GM21360 (cell line): ENCODE results near the gene FGG.
"Not testable (repeated sequence)": the region's sequence is repeated elsewhere in the genome, so short reads cannot be mapped to it uniquely, and the experiment has no call there.

ENCODE experiments used
- ATAC-seq: cut with Tn5 transposase; IDR thresholded peaks from one replicate; pipeline ENCODE4 v1.9.1; 2021; ENCODE audit warnings: mild to moderate bottlenecking, moderate library complexity; ENCODE audit not compliant: unreplicated experiment

The FGG gene

DNA sequence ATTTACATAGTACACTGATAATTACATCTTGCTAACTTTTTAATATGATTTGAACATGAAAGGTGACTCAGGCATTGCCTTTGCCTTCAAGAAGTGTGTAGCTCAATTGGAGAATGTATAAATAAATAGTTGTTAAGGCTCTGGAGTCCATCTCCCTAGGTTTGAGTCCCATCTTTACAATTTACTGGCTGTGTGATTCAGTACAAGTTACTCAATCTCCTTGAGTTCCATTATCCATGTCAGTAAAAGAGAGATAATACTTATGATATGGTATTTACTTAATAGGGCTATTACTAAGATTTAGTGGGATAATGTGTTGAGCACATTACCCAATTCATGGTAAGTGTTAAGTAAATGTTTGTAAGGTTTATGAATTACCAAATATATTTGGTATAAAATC, 1.9 kb upstream of the FGG start:
- ATAC-seq, result no peak

GRCh38 chr4:154611833-154612232, 623 bp downstream of the FGG start:
- ATAC-seq, result no peak

GRCh38 chr4:154610582-154610981, 1.9 kb downstream of the FGG start:
- ATAC-seq, result no peak

- ATAC-seq, result no peak
These were observed 2.9 kb downstream of the FGG start for GRCh38 chr4:154609532-154609931.

DNA sequence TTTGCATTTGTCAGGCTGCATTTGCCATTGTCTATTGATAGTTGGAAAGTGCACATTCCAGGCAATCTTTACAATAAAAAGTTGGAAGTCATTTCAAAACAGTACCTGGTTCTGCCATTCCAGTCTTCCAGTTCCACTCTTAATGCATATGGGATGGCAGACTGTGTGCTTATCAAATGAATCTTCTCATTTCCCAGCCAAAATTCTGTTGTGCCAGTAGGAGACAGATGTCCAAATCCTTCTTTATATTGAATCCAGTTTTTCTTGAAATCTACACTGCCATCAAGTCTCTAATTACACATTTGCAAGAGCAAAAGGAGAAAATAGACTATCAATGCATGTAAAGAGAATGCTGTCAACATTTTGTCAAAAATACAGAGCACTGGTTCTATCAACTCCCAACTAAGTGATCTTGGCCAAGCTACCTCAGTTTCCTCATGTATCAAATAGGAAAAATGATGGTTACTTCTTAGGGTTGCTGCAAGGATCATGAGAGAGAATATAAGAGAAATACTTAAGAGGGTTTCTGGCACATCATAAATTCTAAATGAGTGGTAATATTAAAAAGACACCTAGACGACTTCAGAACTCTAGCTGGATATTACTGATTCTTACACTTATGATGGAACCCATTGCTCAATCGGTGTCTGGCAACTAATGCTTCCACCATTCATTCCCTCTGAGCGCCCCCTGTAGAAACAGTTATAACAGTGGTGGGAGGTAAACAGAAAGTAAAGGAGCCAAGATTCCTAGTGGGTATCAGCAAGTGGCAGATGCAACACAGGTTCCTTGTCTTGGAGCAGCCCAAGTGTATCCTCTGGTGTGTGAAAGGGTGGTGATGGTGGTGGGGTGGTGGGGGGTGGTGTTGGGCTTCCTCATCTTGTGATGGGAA, 3.8 kb downstream of the FGG start:
- ATAC-seq, result no peak

DNA sequence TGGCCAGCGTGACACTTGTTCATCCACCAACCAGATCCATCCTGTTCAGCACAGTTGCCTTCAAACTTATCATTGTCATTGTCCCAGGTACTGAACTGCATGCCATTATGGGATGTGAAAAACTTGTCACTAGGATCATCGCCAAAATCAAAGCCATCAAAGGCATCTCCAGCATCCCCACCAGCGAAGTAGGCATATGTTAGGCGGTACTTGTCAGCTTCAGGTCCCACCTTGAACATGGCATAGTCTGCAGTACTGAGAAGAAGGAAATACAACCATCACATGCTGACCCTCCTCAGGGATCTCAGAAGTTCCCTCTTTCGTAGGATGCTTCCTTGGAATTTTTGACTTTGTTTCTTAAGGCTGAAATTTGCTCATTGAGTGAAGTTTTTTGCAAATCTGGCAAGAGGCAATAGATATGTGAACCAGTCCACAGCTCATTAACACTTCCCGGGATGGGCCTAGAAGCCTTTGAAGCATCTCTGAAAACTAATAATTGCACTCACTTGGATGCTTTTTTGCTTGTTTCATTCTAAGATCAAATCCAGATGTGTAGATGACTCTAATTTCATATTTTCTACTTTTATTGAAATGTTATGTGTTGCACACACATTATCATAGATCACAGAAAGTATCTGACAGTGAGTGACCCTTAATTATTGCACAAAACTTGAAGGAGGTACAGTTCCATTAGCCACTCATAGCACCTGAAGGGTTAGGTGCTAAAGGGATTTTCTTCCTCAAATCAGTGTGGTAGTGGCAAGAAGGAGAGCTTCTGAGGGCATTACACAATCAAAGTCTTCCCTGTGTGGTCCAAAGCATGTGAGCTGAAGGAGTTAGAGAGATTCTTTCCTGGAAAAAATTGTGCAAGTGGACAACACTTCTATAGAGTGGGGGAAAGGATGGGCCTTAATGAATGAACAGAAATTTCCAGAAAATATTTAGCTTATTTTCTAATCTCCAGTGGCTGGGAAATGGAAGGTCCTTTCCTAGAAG, 5.4 kb downstream of the FGG start:
- ATAC-seq, result no peak

DNA sequence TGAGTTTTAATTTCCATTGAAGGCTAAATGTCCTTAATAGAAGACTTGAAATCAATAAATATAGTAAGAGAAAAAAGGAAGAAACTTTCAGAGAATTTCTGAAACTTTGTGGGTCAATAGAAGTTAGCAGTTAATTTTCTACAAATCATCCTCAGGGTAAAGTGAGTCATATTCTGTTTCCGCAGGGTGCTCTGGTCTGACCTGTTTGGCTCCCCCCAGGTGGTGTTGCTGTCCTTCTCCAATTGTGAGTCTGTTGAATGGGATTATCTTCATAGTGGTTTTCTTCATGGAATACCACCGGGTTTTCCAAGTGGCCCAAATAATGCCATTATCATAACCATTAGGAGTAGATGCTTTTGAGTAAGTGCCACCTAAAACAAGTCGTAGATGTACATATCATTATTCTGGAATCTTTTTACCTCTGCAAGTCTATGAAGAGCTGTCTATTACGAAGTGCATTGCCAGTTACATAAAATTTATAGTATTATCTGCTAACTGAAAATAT, 7.7 kb downstream of the FGG start:
- ATAC-seq, result no peak

DNA sequence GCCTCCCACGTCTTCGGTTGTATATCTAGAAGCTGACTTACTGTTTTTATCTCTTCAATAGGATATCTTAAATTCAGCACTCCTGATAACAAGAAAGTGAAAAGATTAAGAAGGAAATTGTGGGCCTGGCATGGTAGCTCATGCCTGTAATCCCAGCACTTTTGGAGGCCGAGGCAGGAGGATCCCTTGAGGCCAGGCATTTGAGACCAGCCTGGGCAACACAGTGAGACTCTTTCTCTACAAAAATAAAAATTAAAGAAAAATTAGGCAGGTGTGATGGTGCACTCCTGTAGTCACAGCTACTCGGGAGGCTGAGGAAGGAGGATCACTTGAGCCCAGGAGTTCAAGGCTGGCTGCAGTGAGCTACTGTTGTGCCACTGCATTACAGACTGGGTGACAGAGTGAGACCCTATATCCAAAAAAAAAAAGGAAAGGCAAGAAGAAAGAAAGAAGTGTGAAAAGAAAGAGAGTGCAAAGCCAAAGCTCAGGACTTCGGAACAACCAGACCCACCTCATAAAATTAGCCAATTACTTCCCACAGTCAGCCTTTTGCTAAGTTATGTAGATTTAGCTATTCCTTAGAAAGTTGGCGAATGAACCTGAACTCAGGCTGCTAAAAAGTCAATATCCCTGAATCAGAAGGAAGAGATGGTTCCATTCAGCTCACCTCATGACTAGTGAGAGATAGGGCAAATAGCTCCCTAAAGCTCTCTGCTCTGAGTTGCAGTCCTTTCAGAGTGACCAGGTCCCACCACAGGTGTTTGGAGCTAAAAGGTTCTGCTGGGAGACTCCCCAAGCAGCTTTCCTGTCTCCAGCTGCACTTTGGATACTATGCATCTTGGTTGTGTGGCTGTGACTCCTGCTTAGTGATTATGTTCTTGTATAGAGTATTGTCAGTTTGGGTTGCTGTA, 9.2 kb downstream of the FGG start:
- no peak for ATAC-seq

GRCh38 chr4:154602404-154603020, 9.9 kb downstream of the FGG start:
- ATAC-seq, result no peak

DNA sequence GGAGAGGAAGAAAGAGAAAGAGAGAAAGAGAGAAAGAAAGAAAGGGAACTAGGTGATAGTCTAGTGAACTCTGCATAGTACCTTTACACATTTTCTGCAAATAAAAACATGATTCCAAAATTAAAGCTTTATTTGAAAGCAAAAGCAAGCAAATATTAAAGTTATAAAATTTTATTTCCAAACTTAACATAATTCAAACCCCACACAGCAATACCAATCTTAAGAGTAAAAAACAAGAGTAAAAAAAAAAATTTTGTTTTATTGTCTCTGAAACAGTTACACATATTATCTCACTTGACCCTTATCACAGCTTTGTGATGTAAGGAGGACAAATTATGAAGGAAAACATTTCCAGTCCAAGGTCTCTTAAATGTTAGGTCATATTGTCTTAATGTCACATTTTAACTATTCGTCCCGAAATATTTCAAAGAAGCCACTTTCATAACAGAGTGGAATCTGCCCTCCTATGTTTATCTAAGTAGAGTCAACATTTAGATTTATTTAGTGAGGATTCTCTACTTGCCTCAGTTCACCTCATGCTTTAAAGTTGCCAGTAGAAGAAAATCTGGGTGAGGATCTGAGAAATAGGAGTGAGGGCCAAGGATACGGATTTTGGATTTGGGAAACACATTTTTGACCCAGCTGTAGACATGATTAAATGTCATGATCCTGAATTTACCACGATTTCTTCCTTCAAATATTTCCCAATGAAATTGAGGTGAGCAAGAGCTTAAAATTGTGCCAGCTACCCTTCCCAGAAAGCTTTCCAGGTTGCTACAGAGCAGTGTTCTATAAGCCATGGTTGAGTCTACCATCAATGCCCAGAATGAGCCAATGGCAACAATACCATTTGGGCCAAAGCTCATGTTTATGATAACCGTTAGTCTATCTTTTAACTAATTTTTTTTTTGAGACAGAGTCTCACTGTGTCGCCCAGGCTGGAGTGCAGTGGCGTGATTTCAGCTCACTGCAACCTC, 14.4 kb downstream of the FGG start:
- no peak for ATAC-seq

- not testable (repeated sequence) for ATAC-seq
These were observed 15.2 kb downstream of the FGG start for GRCh38 chr4:154597281-154597680.

- ATAC-seq, result no peak
These were observed 16.6 kb downstream of the FGG start for GRCh38 chr4:154595807-154596206.

DNA sequence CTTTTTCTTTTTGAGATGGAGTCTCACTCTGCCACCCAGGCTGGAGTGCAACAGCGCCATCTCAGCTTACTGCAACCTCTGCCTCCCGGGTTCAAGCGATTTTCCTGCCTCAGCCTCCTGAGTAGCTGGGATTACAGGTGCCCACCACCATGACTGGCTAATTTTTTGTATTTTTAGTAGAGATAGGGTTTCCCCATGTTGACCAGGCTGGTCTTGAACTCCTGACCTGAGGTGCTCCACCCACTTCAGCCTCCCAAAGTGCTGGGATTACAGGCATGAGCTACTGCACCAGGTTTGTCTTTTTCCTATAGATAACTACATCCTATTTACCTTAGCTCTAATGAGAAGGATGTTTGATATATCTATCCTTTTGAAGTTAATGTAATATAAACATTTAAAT, 18.1 kb downstream of the FGG start:
- ATAC-seq, result not testable (repeated sequence)

- ATAC-seq, result no peak
These were observed 18.6 kb downstream of the FGG start for GRCh38 chr4:154593868-154594267.

DNA sequence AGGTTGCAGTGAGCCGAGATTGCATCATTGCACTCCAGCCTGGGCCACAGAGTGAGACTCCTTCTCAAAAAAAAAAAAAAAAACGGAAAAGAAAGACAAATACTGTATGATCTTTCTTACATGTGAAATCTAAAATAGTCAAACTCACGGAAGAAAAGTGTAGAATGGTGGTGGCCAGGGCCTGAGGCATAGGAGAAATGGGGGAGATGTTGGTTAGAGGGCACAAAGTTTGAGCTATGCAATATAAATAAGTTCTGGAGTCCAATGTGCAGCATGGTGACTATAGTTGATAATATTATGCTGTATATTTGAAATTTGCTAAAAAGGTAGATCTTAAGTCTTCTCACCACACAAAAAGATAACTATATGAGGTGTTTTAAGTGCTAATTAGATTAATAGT, 20.6 kb downstream of the FGG start:
- no peak for ATAC-seq

DNA sequence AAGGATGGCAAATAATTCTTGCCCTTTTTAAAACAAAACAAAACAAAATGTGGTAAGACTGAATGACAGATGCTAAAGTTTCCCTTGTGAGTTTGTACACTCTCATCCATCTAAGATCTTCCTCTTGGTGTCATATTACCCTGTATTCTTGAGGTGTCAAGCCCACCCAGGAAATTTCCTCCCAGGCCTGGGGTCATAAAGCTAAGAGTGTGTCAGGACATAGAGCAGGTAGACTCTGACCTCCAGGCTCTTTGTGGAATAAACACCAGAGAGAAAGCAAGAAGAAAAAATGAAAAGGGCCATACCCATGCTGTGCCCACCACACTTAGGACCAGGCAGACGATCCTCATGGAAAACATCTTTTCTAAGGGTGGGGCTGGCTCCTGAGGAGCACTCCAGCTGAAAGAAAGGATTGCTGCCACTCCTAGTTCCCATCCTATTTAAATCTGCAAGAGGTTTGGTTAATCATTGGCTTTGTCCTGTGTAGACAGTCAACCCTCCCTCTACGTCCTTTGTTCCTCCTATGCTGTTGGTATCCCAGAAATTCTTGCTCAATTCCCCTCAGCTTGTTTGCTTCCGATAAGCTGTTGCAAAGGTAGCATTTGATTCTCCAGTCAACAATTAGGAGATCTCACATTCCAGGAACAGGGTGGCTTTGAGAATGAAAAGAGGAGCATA, 22.0 kb downstream of the FGG start, which contains the start of gene FGA:
Gene FGA, minus strand, starts transcription at position 414 of the 678 bp plus-strand sequence. Its CDS starts 55 bp downstream, at position 359.
- ATAC-seq, result no peak

DNA sequence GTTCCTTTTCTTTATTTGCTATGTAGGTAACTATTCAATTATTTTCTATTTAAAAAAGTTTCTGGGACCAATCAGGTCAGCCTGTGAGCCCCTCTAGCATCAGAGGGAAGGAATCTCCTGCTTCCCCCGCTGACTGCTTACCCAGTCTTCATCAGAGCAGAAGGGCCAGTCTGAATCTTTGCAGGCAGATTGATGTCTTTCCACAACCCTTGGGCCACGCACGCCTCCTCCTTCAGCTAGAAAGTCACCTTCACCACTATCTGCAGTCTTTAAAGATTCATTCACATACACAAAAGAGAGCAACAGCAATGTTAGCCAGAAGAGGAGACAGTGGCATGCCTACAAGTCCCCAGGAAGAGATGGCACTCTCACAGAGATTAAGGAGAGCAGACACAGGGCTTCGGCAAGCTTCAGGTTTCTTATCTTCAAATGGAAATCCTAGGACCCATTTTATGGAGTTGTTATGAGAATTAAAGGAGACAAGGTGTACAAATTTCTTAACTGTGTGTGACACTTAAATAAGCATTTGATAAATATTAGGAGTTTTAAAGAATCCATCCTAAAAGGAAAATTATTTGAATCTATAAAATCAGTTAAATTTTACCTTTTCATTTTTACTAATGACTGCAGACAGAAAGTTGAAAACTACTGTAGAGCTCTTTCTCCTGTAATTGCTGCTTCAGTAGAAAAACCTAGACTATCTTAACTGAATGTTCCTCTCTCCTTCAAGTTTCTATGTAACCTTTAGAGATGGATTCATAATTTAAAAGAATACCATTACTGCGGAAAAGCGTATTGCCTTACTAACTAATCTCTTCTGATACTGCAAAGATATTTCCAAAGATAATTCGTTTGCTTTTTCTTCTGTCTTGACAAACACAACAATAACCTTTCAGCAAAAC, 22.9 kb downstream of the FGG start:
- ATAC-seq, result no peak
